Neural cell (in vitro differentiated cells): ENCODE measurements around the gene HEPACAM.

Experiments
- TF ChIP-seq, protein P1 (sequence below): fragments of 450-650 bp; IDR thresholded peaks from 2 replicates; pipeline ENCODE4 v1.5.1; 2014; ENCODE audit warnings: antibody characterized with exemption, mild to moderate bottlenecking, moderate library complexity; ENCODE audit not compliant: poor library complexity, severe bottlenecking
- TF ChIP-seq, protein P2 (sequence below): IDR thresholded peaks from 2 replicates; pipeline ENCODE4 v1.6.1; 2012; ENCODE audit warnings: borderline replicate concordance

GRCh38 chr11:124877910-124878758 lies 57.7 kb downstream of the HEPACAM start:
- TF ChIP-seq, protein P1, sequence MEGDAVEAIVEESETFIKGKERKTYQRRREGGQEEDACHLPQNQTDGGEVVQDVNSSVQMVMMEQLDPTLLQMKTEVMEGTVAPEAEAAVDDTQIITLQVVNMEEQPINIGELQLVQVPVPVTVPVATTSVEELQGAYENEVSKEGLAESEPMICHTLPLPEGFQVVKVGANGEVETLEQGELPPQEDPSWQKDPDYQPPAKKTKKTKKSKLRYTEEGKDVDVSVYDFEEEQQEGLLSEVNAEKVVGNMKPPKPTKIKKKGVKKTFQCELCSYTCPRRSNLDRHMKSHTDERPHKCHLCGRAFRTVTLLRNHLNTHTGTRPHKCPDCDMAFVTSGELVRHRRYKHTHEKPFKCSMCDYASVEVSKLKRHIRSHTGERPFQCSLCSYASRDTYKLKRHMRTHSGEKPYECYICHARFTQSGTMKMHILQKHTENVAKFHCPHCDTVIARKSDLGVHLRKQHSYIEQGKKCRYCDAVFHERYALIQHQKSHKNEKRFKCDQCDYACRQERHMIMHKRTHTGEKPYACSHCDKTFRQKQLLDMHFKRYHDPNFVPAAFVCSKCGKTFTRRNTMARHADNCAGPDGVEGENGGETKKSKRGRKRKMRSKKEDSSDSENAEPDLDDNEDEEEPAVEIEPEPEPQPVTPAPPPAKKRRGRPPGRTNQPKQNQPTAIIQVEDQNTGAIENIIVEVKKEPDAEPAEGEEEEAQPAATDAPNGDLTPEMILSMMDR = no peak
- TF ChIP-seq, protein P2, sequence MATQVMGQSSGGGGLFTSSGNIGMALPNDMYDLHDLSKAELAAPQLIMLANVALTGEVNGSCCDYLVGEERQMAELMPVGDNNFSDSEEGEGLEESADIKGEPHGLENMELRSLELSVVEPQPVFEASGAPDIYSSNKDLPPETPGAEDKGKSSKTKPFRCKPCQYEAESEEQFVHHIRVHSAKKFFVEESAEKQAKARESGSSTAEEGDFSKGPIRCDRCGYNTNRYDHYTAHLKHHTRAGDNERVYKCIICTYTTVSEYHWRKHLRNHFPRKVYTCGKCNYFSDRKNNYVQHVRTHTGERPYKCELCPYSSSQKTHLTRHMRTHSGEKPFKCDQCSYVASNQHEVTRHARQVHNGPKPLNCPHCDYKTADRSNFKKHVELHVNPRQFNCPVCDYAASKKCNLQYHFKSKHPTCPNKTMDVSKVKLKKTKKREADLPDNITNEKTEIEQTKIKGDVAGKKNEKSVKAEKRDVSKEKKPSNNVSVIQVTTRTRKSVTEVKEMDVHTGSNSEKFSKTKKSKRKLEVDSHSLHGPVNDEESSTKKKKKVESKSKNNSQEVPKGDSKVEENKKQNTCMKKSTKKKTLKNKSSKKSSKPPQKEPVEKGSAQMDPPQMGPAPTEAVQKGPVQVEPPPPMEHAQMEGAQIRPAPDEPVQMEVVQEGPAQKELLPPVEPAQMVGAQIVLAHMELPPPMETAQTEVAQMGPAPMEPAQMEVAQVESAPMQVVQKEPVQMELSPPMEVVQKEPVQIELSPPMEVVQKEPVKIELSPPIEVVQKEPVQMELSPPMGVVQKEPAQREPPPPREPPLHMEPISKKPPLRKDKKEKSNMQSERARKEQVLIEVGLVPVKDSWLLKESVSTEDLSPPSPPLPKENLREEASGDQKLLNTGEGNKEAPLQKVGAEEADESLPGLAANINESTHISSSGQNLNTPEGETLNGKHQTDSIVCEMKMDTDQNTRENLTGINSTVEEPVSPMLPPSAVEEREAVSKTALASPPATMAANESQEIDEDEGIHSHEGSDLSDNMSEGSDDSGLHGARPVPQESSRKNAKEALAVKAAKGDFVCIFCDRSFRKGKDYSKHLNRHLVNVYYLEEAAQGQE = no peak
